ENCODE data around the gene SNX9. TPM values are rescaled to one million over a fixed set of nuclear protein-coding genes. Genes with fewer than 3 reads are reported as not detected.

SNX9 gene
- total RNA-seq, 1 experiment from 2014 or later = 27.4 TPM

GRCh38 chr6:157984686-157985225 lies 161.7 kb downstream of the SNX9 start:
- no peak for TF ChIP-seq CTCF (IDR thresholded peaks at IDR 0.05; ENCODE audit: insufficient read depth in 1 of 2, low read depth in 1 of 2, low read length in 1 of 2, severe bottlenecking in 1 of 2, unreplicated experiment in 1 of 2)
- H3K4me1 ChIP-seq = peaks cover 55% of the 10 kb centered on the region
- no peak overlapping the region for H3K4me3 ChIP-seq (ENCODE audit: low read depth, low read length)
- no peaks in the 10 kb centered on the region for H3K27me3 Mint-ChIP-seq (ENCODE audit: insufficient read depth, unreplicated experiment)
- peaks cover 15% of the 10 kb centered on the region for H3K36me3 Mint-ChIP-seq (ENCODE audit: insufficient read depth, unreplicated experiment)
- DNase-seq = no peak
- no peaks in the 10 kb centered on the region for H3K27me3 ChIP-seq (replicated peaks; ENCODE audit: control insufficient read depth, insufficient read depth, low read length)
- H3K9me3 ChIP-seq = no peaks in the 10 kb centered on the region
- intact Hi-C loops (cut with micrococcal nuclease; ENCODE audit: unreplicated experiment) = no loop called here
- H3K4me3 Mint-ChIP-seq (ENCODE audit: unreplicated experiment) = peak overlapping the region; percentile 45
- H3K27ac Mint-ChIP-seq (ENCODE audit: unreplicated experiment) = peak overlapping the region; percentile 76
- CTCF ChIA-PET = no interaction called here
- POLR2A ChIA-PET = no interaction called here
- no TSS peak for BruUV-seq (replicated peaks)
- H3K36me3 ChIP-seq (ENCODE audit: control insufficient read depth, insufficient read depth, low read length) = no peaks in the 10 kb centered on the region
- no peaks in the 10 kb centered on the region for H3K9me3 Mint-ChIP-seq (ENCODE audit: unreplicated experiment)
- peaks cover 8% of the 10 kb centered on the region for H3K4me1 Mint-ChIP-seq (ENCODE audit: low read depth, unreplicated experiment)

GRCh38 chr6:157985378-157986155 lies 162.5 kb downstream of the SNX9 start:
- H3K27me3 Mint-ChIP-seq (ENCODE audit: insufficient read depth, unreplicated experiment) = no peaks in the 10 kb centered on the region
- peak overlapping the region; percentile 76 for H3K27ac Mint-ChIP-seq (ENCODE audit: unreplicated experiment)
- Histone ChIP-seq H3K27me3 (replicated peaks; ENCODE audit: control insufficient read depth, insufficient read depth, low read length) (no peaks in the 10 kb centered on the region), H3K4me3 (ENCODE audit: low read depth, low read length) (no peak overlapping the region), H3K36me3 (ENCODE audit: control insufficient read depth, insufficient read depth, low read length) (no peaks in the 10 kb centered on the region), H3K4me1 (peaks cover 47% of the 10 kb centered on the region), H3K9me3 (no peaks in the 10 kb centered on the region)
- intact Hi-C loops (cut with micrococcal nuclease; ENCODE audit: unreplicated experiment) = loop anchor here (1.0 kb wide), 1 partner anchor 31 kb away; no protein-coding TSS in a partner anchor
- peaks cover 12% of the 10 kb centered on the region for H3K4me1 Mint-ChIP-seq (ENCODE audit: low read depth, unreplicated experiment)
- POLR2A ChIA-PET = interaction anchor here (1.0 kb wide), 1 partner anchor 31 kb away, joined by 3 read pairs; no protein-coding TSS in a partner anchor
- H3K36me3 Mint-ChIP-seq (ENCODE audit: insufficient read depth, unreplicated experiment) = peaks cover 15% of the 10 kb centered on the region
- no peak for TF ChIP-seq CTCF (IDR thresholded peaks at IDR 0.05; ENCODE audit: insufficient read depth in 1 of 2, low read depth in 1 of 2, low read length in 1 of 2, severe bottlenecking in 1 of 2, unreplicated experiment in 1 of 2)
- no TSS peak for BruUV-seq (replicated peaks)
- peak; percentile 57 to 61 for DNase-seq
- H3K9me3 Mint-ChIP-seq (ENCODE audit: unreplicated experiment) = no peaks in the 10 kb centered on the region
- peak overlapping the region; percentile 45 for H3K4me3 Mint-ChIP-seq (ENCODE audit: unreplicated experiment)
- CTCF ChIA-PET = interaction anchor here (0.7 to 1.3 kb wide), 2 partner anchors 10 to 31 kb away, joined by 3 to 4 read pairs; no protein-coding TSS in a partner anchor

GRCh38 chr6:157987788-157988699 lies 165.0 kb downstream of the SNX9 start:
- Mint-ChIP-seq H3K4me1 (ENCODE audit: low read depth, unreplicated experiment) (peaks cover 14% of the 10 kb centered on the region), H3K36me3 (ENCODE audit: insufficient read depth, unreplicated experiment) (peaks cover 21% of the 10 kb centered on the region), H3K9me3 (ENCODE audit: unreplicated experiment) (no peaks in the 10 kb centered on the region), H3K27ac (ENCODE audit: unreplicated experiment) (no peak overlapping the region), H3K27me3 (ENCODE audit: insufficient read depth, unreplicated experiment) (no peaks in the 10 kb centered on the region), H3K4me3 (ENCODE audit: unreplicated experiment) (no peak overlapping the region)
- DNase-seq = no peak
- H3K27me3 ChIP-seq (replicated peaks; ENCODE audit: control insufficient read depth, insufficient read depth, low read length) = no peaks in the 10 kb centered on the region
- BruUV-seq (replicated peaks) = no TSS peak
- H3K4me3 ChIP-seq (ENCODE audit: low read depth, low read length) = no peak overlapping the region
- TF ChIP-seq CTCF (IDR thresholded peaks at IDR 0.05; ENCODE audit: insufficient read depth in 1 of 2, low read depth in 1 of 2, low read length in 1 of 2, severe bottlenecking in 1 of 2, unreplicated experiment in 1 of 2) = no peak
- ChIA-PET POLR2A (no interaction called here), CTCF (no interaction called here)
- peaks cover 35% of the 10 kb centered on the region for H3K4me1 ChIP-seq
- H3K36me3 ChIP-seq (ENCODE audit: control insufficient read depth, insufficient read depth, low read length) = no peaks in the 10 kb centered on the region
- H3K9me3 ChIP-seq = no peaks in the 10 kb centered on the region
- intact Hi-C loops (cut with micrococcal nuclease; ENCODE audit: unreplicated experiment) = no loop called here

Measured in Caco-2 (cell line).